ENCODE results near the gene PRKCZ.

PRKCZ gene

GRCh38 chr1:2233997-2234761 is 184.0 kb downstream of the PRKCZ start:
- DNase-seq = peak; percentile 67 to 71

GRCh38 chr1:2234762-2235113 is 184.5 kb downstream of the PRKCZ start:
- DNase-seq = no peak

Measured in activated T-cell treated with anti-CD3 and anti-CD28 coated beads, Interleukin-2, amount 50 U/mL, for 48 hours (primary cell).